HCT116 (cell line): ENCODE data around the gene ZNF423. TPM values are rescaled to one million over a fixed set of nuclear protein-coding genes. Genes with fewer than 3 reads are reported as not detected.

Experiments
- ATAC-seq: fragments of 200-7000 bp; cut with Tn5 transposase; 2 replicates; pipeline ENCODE4 v1.9.1; 2020; ENCODE audit warnings: mild to moderate bottlenecking, moderate library complexity
- BruUV-seq: library from RNA; stranded (reverse); fragments of 400-500 nt; replicated peaks from 2 replicates; lab custom pipeline; 2021; lab: Mats Ljungman, UMichigan
- CTCF ChIA-PET: fragments of 300-600 bp; sonication (Branson Sonifier 250); formaldehyde crosslinking; loops from one replicate; lab custom pipeline; 2021; ENCODE audit warnings: antibody characterized with exemption; lab: Charles Lee
- POLR2A ChIA-PET: fragments of 300-600, 350-600 bp; sonication (Branson Sonifier 250); formaldehyde crosslinking; loops from one replicate; lab custom pipeline; 2021; ENCODE audit warnings: antibody characterized with exemption; lab: Charles Lee
- RAD21 ChIA-PET, 2 experiments: fragments of 300-600 bp; sonication (Branson Sonifier 250); formaldehyde crosslinking; loops; one replicate each; lab custom pipeline; 2023; ENCODE audit warnings: low total read pairs in 2 of 2; ENCODE audit not compliant: uncharacterized antibody in 2 of 2, unreplicated experiment in 2 of 2, low non-redundant PET in 1 of 2; lab: Charles Lee
- DNase-seq: peaks from one replicate; pipeline ENCODE4 v3.0.0-alpha.2; 2010; ENCODE audit warnings: low read depth, low spot score
- H2AFZ ChIP-seq: fragments of 200-600 bp; shearing (Covaris generic), sonication (generic); 2 replicates; pipeline ENCODE4 v1.6.1; 2017; ENCODE audit warnings: low read depth, mixed run types, mixed read lengths, antibody characterized with exemption, low read length; ENCODE audit not compliant: poor library complexity, severe bottlenecking
- H3K27ac ChIP-seq: 2 replicates; pipeline ENCODE4 v1.5.1; 2012; ENCODE audit warnings: low read depth, low read length
- H3K27me3 ChIP-seq: fragments of 200-600 bp; sonication (generic); 2 replicates; pipeline ENCODE4 v1.6.1; 2016; ENCODE audit warnings: mixed run types, low read length, mixed read lengths; ENCODE audit not compliant: insufficient read depth
- H3K36me3 ChIP-seq, 2 experiments: fragments of 200-500 bp in 1 of 2; fragments of 200-600 bp in 1 of 2; sonication (Bioruptor generic) in 1 of 2; sonication (generic) in 1 of 2; 2 replicates each; pipeline versions ENCODE4 v1.5.1 to v1.6.1; 2014 to 2016; ENCODE audit warnings: low read length in 2 of 2, inconsistent platforms in 1 of 2, mixed read lengths in 1 of 2, mixed run types in 1 of 2; ENCODE audit not compliant: insufficient read depth in 2 of 2, control insufficient read depth in 1 of 2
- H3K4me1 ChIP-seq, 2 experiments: fragments of 200-600 bp in 1 of 2; sonication (generic) in 1 of 2; 2 replicates each; pipeline versions ENCODE4 v1.5.1 to v1.6.1; 2012 to 2017; ENCODE audit warnings: low read length in 2 of 2, inconsistent platforms in 1 of 2, mild to moderate bottlenecking in 1 of 2, mixed read lengths in 1 of 2, mixed run types in 1 of 2, moderate library complexity in 1 of 2; ENCODE audit not compliant: insufficient read depth in 2 of 2, control insufficient read depth in 1 of 2
- H3K4me2 ChIP-seq: fragments of 200-600 bp; sonication (generic); 2 replicates; pipeline ENCODE4 v1.6.1; 2017; ENCODE audit warnings: mixed run types, low read length, mixed read lengths
- H3K4me3 ChIP-seq, 2 experiments: fragments of 200-600 bp in 1 of 2; sonication (generic) in 1 of 2; replicated peaks in 1 of 2; 2 replicates each; pipeline ENCODE4 v1.5.1; 2011 to 2016; ENCODE audit warnings: low read length in 2 of 2, control low read depth in 1 of 2, low read depth in 1 of 2, mild to moderate bottlenecking in 1 of 2, mixed read lengths in 1 of 2, mixed run types in 1 of 2
- H3K79me2 ChIP-seq: fragments of 200-600 bp; sonication (generic); 2 replicates; pipeline ENCODE4 v1.6.1; 2017; ENCODE audit warnings: mild to moderate bottlenecking, mixed run types, low read length, moderate library complexity, mixed read lengths; ENCODE audit not compliant: insufficient read depth
- H3K9ac ChIP-seq: fragments of 200-600 bp; sonication (generic); 2 replicates; pipeline ENCODE4 v1.6.1; 2016; ENCODE audit warnings: low read length, mixed read lengths
- H3K9me2 ChIP-seq: fragments of 200-600 bp; sonication (generic), shearing (Covaris generic); 2 replicates; pipeline ENCODE4 v1.6.1; 2017; ENCODE audit warnings: mixed run types, mild to moderate bottlenecking, moderate library complexity; ENCODE audit not compliant: insufficient read depth
- H3K9me3 ChIP-seq, 2 experiments: fragments of 200-500 bp in 1 of 2; fragments of 200-600 bp in 1 of 2; sonication (Bioruptor generic) in 1 of 2; sonication (generic) in 1 of 2; 2 replicates each; pipeline ENCODE4 v1.6.1; 2014 to 2017; ENCODE audit warnings: low read length in 2 of 2, mixed read lengths in 2 of 2, inconsistent platforms in 1 of 2, low read depth in 1 of 2, mild to moderate bottlenecking in 1 of 2, mixed run types in 1 of 2, moderate library complexity in 1 of 2; ENCODE audit not compliant: control insufficient read depth in 1 of 2, insufficient read depth in 1 of 2
- H4K20me1 ChIP-seq: fragments of 200-600 bp; sonication (generic), shearing (Covaris generic); 2 replicates; pipeline ENCODE4 v1.6.1; 2017; ENCODE audit warnings: mixed run types, mild to moderate bottlenecking, moderate library complexity; ENCODE audit not compliant: insufficient read depth
- EGR1 ChIP-seq: IDR thresholded peaks from 2 replicates; pipeline ENCODE4 v1.6.1; 2012; ENCODE audit warnings: low read depth
- SP1 ChIP-seq: IDR thresholded peaks from 2 replicates; pipeline ENCODE4 v1.6.1; 2012; ENCODE audit warnings: low read depth
- intact Hi-C: fragments of 100-400 bp; cut with micrococcal nuclease; formaldehyde crosslinking; loops from 2 replicates; pipeline ENCODE4 v1.10.0; 2022
- total RNA-seq: library from RNA; stranded (reverse); gene quantifications from one replicate; pipeline ENCODE4 v1.2.1, GENCODE V29; 2021; ENCODE audit not compliant: unreplicated experiment
- TF ChIP-seq, protein P1 (sequence below): IDR thresholded peaks from 2 replicates; pipeline ENCODE4 v1.6.1; 2012

The ZNF423 gene
- total RNA-seq, 1 experiment from 2014 or later = 0.22 TPM

DNA sequence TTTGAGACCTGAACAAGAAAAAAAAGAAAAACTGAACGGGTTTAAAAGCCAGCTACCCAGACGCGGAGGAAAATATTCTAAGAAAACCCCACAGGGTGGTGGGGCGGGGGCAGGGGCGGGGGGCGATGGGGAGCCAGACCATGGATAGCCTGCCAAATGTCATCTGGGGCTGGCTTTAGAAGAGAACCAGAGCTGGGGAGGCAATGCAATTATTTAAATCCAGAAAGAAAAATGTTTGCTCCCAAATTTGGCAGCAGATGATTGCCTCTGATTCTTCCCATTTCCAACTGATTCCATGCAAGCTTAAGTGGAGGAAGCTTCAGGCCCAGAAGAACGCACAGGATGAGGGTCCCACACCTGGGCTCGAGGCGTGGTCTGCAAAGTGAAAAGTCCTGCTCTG is 34.8 kb downstream of the ZNF423 start:
- no TSS peak for BruUV-seq
- TF ChIP-seq SP1 = no peak
- TF ChIP-seq, all 23 proteins: peak for 0
- H3K4me3 ChIP-seq = no peak overlapping the region
- no peak for ATAC-seq
- RAD21 ChIA-PET = no interaction called here
- no peak for DNase-seq
- no peaks in the 10 kb centered on the region for H3K36me3 ChIP-seq
- no peak overlapping the region for H3K27ac ChIP-seq
- CTCF ChIA-PET = interaction anchor here (1.3 kb wide), 1 partner anchor 137 kb away, joined by 3 read pairs; no protein-coding TSS in a partner anchor
- no peaks in the 10 kb centered on the region for H3K4me1 ChIP-seq
- no peaks in the 10 kb centered on the region for H3K9me2 ChIP-seq
- no peaks in the 10 kb centered on the region for H3K9me3 ChIP-seq
- no peak overlapping the region for H2AFZ ChIP-seq
- intact Hi-C loops = no loop called here
- H3K9ac ChIP-seq = no peak overlapping the region
- no peaks in the 10 kb centered on the region; the same call in 1 of the 2 replicates for H3K27me3 ChIP-seq
- POLR2A ChIA-PET = no interaction called here
- no peak overlapping the region for H3K4me2 ChIP-seq
- no peaks in the 10 kb centered on the region for H4K20me1 ChIP-seq
- H3K79me2 ChIP-seq = no peaks in the 10 kb centered on the region

DNA sequence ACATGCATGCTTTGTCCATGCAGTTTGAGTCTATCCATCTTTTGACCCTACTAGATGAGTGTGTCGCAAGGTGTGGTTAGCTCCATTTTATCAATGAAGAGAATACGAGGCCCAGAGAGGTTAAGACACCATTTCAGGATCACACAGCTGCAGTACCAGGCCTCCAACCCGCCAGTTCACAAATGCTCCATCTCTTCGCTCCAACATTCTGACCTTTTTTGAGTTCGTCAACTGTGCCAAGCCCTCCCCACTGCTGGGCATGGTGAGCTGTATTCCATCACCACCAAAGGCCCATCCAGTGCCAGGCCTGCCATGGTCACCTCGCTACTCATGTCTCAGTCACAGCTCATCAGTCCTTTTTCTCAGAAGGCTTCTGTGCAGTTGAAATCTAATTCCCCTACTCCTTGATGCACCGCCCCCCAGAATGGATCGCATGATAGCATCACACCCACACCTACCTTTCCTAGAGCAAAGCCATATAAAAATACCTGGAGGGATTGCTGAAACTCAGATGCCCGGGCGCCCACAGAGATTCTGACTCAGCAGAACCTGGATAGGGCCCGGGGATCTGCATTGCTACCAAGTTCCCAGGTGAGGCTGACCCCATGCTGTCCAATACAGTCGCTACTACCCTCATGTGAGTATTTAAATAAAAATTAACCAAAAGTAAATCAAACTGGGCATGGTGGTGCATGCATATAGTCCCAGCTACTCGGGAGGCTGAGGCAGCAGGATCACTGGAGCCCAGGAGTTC is 38.0 kb downstream of the ZNF423 start:
- ATAC-seq (no peak), DNase-seq (no peak)
- H3K4me1 ChIP-seq = no peaks in the 10 kb centered on the region
- H3K9ac ChIP-seq = no peak overlapping the region
- BruUV-seq = no TSS peak
- no peak overlapping the region for H3K4me3 ChIP-seq
- CTCF ChIA-PET = no interaction called here
- no peaks in the 10 kb centered on the region for H3K36me3 ChIP-seq
- H3K9me3 ChIP-seq = no peaks in the 10 kb centered on the region
- no peaks in the 10 kb centered on the region for H3K9me2 ChIP-seq
- RAD21 ChIA-PET = no interaction called here
- POLR2A ChIA-PET = interaction anchor here (0.9 kb wide), 1 partner anchor 10 kb away, joined by 3 read pairs; no protein-coding TSS in a partner anchor
- H2AFZ ChIP-seq = no peak overlapping the region
- no peaks in the 10 kb centered on the region for H3K27me3 ChIP-seq
- no peak overlapping the region for H3K27ac ChIP-seq
- no peak overlapping the region for H3K4me2 ChIP-seq
- TF ChIP-seq, protein P1, sequence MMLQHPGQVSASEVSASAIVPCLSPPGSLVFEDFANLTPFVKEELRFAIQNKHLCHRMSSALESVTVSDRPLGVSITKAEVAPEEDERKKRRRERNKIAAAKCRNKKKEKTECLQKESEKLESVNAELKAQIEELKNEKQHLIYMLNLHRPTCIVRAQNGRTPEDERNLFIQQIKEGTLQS = no peak
- no peak for TF ChIP-seq EGR1
- no peaks in the 10 kb centered on the region for H4K20me1 ChIP-seq
- H3K79me2 ChIP-seq = no peaks in the 10 kb centered on the region
- intact Hi-C loops = no loop called here
